HG02884 (cell line): ENCODE data around the gene KLF13.

ENCODE experiments used
- ATAC-seq: cut with Tn5 transposase; IDR thresholded peaks from one replicate; pipeline ENCODE4 v1.9.1; 2021; ENCODE audit warnings: mild to moderate bottlenecking, moderate library complexity; ENCODE audit not compliant: unreplicated experiment

KLF13 gene

DNA sequence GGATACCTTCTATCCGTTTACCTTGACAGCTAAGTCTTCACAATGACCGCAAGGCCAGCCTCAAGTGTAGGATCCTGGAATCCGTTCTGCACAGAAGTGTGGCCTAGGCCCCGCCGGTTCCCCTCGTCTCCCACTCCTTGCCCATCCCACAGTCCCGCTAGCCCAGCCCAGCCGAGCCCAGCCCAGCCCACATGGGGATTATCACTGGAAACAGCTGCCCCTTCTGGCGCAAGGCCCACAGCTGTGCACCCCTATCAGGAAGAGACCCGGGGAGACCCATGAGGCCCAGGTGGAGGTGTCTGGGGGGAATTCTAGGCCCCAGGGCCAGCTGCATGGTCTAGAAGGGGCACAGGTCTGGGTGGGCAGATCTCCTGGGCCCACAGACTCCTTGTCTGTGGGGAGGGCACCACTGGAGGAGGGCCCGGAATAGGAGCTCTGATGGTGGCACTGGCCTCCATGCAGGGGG, 27.9 kb upstream of the KLF13 start:
- ATAC-seq, result no peak

DNA sequence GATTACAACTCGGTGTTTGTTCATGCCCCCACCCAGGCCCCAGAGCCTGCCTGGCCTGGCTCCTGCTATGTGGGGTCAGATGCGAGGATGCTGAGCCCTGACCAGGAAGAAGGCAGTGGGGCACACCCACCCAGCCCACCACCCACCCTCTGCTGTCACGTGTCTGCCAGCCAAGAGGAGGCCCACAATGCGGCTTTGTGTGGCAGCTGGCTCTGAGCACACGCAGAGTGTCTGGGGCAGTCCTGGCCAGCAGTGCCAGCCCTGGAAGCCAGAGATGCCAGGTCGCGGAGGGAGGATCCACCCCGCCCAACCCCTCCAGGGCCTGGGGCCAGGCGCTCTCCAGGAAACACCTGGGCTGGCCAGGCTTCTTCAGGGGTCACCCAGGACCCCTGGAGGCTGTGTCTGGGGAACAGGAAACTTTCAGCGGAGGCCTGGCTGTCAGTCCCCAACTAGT, 26.4 kb upstream of the KLF13 start:
- no peak for ATAC-seq

DNA sequence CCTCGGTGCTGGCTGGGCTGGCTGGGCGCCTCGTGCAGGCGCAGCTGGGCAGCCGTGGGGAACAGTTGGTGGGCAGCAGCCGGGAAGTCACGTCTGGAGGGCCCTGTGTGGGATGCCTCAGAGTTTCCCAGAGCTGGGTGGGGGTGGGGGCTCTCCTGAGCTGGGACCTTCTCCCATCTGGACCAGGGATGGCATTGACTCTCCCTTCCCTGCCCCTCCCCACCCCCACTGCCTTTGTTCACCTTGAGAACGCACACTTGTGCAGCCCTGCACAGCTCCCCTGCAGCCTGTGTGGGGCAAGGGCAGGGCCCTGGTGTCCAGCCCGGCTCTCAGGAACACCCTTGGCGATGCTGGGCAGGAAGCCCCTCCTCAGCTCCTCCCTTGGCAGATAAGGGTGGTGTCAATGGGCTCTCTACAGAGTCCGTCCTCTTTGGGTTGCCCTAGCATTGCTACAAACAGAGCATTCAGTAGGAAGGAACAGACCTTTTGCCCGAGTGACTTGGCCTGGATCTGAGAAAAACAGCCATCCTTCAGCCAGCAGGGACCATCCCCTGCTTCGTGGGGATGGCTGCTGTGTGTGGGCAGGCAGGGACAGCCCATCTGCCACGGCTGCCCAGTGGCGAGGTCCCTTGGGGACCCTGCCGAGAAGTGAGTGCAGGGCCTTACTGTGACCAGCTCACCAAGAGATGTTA, 25.5 kb upstream of the KLF13 start:
- no peak for ATAC-seq

DNA sequence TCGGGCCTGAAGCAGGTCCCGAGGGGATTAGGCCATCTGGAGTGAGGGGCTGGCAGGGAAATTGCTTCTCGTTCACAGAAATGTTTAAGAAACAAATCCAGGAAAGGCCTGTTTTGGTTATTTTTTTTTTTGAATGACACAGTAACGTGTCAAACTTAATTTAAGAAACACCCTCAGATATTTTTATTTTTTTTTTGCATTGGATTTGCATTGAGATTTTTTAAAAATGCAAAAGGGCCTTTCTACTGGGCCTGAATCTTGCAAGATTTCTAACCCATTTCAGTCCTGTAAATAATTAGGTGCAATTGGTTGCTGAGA, 25.0 kb upstream of the KLF13 start:
- no peak for ATAC-seq

DNA sequence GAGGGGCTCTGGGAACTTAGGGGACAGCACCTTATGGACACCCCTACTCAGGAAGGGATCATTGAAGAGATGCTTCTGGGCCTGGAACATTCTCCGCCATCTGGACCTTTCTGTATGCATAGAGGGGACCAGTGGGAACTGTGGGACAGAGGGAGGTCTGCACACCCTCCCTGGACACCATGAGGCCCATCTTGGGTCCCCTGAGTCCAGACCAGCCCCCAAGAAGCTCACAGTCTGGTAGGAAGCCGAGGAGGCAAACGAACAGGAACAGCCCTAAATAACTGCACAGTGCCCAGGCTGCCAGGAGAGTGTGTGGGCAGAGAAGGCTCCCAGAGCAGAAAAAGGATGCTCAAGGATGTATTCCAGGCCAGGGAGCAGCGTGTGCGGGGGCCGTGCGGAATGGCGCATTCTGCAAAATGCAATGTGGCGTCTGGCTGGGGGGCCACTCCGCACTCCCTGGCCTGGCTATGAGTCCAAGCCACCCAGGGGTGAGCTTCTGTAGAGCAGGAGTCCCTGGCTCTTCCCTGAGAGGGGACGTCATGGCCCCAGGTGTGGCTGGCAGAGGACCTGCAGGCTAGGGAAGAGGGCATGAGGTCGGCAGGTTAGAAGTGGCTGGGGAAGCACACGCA, 24.5 kb upstream of the KLF13 start:
- ATAC-seq, result no peak

DNA sequence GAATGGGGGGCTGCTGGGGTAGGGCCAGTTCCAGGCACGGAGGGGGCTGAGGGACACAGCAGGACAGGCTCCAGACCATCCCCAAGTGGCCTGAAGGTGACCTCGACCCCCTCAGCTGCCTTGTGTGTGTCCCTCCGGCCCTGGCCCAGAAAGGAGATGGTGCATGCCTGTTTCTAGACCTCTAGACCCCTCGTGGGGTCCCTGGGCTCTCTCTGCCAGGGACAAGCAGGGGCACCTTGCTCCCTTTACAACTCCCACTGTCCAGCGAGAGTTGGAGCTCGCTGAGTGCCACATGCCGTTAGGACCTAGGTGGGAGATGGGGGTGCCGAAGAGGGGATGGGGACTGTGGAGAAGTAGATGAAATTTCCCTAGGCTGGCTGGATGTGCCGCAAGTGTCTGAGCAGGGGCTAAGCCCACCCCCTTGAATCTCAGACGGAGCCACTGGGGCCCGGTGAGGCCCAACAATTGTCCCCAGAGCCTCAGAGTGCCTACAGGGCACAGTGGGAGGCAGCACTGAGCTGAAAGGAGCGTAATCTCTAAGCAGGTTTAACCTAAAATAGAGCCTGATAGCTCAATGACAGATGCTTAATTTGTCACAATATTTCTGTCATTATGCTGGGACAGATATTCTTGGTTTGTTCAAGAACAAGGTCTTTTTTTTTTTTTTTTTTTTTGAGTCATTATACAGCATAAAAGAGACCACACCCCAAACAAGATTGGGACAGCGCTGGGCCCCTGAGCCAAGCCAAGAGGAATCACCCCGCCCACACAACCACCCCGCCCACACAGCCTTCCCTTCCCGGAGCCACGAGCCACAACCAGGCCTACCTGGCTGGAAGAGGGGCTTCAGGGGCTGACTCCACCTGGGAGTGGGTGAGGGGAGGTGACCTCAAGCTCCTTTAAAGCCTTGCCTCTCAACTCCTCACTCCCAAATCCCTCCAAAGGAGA, 23.6 kb upstream of the KLF13 start:
- no peak for ATAC-seq

DNA sequence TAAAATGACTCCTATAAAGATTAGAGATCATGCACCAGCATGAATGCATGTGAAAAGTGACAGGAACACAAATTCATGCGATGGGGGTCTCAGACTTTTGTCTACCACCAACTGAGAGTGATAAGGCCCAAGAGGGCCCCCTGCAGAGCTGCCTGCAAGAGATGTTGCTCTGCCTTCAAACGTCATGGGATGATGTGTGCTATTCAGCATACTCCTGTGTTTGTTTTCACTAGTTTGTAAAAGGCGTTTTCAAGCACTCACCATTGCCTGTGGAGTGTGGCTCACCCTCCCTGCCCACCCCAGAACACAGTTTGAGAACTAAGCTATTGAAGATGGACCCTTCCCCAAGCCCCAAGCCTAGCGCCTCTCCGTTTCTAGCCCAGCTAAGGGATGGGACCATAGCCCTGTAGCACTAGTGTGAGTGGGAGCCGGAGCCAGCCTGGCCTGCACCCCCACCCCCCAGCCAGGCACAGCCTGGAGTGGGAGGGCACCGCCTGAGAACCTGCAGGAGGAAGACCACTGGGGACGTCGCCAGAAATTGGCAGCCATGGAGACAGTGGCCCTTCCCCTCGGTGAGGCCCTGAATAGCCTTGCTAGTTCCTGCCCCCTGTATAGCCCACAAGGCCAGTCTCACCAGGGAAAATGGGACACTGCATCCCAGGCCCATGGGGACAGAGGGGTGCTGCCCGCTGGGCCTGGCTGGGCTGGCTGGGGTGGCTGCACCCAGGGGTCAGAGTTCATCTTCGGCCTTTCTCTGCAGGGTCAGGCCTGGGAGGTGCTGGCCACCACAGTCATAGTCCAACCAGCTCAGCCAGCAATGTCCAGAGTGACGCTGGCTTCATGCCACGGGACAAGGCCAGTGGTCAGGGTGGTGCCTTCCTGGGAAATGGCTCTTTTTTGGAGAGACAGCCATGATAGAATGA, 22.6 kb upstream of the KLF13 start:
- ATAC-seq, result no peak

DNA sequence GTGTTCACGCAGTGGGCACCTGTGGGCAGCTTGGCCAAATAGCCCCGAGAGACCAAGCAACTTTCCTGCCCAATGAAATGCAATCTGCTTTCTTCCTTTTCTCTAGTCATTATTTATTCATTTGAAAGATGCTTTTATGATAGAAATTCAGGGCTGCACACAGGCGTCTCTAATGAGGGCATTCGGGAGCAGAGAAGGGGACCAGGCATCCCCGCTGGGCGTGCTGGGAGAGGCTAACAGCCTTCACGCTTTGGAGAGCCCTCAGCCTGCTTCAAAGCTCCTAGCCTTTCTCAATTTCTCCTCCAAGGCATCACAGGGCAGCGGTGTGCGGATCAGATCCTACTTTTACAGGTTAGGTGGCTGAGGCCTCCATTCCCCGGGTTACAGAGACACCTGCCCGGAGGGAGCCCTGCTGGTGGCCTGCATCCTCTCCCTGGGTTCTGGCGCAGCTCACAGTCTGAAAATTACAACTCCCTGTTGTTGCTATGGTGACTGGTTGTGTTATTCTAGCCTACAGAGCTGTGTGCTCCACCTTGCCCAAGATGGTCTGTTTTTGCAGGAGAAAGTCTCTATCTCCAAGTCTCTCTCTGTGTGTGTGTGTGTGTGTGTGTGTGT, 21.8 kb upstream of the KLF13 start:
- no peak for ATAC-seq

DNA sequence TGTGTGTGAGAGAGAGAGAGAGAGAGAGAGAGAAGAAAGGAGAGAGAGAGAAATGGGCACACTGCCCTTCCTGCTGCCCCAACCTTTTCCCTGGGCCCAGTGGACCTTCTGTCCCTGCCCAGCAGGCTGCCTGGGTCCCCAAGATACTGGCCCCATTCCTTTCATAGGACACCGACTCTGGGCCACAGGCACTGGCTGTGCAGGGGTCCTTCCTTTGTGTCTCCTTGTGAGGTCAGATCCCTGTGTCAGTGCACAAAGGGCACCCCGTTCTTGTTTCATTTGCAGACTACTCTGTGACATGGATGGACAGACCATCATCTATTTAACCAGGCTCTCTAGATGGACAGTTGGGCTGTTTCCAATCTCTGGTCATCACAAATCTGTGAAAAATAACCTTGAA, 21.3 kb upstream of the KLF13 start:
- ATAC-seq, result no peak

DNA sequence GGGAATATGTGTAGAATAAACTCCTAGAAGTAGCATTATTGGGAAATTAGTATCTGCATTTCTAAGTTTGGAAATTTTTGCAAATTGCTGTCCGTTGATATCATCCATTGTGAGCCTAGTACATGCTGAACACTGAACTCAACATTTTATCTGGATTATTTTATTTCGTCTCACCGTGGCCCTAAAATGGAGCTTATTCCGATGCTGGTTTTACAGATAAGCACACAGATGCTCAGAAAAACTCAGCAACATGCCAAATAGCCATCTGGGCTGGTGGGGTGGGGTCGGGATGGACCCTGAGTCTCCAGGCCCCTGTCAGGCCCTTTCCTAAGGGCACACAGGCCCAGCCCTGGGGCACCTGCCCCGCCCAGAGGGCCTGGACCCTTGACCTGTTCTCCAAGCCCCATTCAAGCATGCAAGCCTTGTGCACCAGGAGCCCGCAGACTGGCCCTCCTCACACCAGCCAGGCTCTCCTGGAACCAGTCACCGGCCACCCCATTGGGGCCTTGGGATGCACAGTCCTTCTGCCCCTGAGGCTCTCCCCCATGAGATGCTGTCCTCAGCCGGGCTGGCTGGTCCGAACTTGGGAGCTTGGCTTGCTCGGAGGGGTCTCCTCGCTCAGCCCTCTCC, 20.7 kb upstream of the KLF13 start:
- no peak for ATAC-seq

DNA sequence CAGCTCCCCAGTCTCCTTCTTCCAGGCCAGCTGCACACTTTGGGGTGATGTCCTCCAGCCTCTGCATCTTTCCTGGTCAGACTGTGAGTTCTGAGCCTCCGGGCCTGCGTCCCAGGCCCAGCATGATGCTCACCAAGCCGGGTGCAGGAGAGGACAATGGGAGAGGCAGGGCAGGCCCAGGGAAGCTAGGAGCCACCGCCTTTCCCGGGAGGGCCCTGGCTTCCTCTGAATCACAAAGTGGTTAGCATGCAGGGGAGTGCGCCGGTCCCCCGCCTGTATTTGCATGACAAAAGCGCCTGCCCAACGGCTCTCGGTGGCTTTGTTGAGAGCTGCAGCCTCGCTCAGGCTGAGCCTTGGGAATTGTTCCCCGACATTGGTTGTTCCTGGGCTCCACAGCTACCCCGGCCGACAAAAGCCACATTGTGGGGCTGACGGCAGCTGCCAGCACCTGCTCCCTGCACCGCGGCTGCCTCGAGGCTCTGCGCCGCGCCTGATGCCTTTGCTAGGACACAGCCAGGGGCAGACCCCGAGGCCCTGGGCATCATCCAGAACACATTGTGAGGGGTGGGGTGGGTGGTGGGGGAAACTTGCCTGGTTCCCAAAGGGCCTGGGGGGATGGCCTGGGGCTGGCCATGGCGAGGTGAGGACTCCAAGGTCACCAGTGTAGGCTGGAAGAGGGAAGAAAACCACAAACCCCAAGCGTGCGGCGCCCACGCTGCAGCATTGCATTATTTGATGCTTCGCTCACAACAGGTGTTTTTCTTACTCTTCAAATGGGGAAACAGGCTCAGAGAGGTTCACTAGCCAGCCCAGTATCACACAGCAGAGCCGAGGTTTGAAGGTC, 20.0 kb upstream of the KLF13 start:
- no peak for ATAC-seq

DNA sequence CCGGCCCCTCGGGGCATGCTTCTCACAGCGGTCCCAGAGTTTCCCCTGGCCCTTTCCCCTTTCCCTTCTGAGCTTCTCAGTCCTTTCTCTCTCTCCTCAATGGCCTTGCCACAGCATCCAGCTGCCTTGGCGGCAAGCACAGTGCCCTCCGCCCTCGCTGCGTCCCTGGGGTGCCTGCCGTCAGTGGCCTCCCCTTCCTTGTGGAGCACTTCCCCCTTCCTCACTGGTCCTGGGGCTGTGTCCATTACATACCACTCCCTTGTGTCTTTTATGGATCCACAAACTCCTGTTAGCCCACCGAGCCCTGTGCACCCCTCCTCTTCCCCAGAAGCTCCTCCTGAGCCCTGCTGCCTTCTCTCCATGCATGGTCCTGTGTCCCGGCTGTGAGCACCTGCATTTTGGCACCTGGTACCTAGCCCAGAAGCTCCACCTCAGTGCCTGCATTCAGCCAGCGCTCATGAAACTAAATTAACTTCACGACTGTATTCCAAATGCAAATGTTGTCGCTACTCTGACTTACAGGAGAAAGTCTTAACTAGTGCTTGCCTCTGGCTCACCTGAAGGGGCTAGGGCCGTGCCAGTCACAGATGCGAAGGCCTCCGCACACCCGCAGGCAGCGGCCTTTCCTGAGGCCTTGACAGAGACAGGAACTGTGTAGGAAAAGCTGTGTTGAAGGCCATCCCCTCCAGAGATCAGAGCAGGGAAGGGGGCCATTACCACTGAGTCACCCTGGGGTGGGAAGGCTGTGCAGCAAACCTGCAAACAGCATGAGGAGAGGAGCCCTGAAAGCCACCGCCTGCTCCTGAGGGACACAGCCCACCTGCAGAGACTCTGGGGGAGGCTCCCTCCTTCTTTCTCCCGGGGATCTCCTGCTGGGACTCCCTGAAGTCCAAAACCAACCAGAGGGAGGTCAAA, 19.1 kb upstream of the KLF13 start:
- ATAC-seq, result no peak

DNA sequence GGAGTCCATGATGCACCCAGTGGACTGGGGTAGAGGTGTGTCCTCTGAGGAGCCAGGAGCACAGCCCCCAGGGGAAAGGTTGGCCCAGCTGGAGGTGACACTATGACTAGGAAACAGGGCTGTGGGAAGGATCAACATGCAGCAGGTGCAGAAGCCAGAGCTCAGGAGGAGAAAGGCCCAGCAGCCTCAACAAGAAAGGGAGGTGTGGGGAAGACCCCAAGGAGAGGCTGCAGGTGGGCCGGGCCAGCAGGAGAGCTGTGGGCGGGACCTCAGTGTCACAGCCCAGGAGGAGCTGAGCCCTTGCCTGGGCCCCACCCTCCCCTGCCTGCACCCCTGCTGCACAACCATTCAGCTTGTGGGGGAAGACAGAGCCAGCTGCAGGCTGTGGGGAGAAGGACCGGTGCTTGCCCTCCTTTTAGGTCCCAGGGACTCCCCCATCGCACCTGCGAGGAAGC, 18.4 kb upstream of the KLF13 start:
- ATAC-seq, result no peak

DNA sequence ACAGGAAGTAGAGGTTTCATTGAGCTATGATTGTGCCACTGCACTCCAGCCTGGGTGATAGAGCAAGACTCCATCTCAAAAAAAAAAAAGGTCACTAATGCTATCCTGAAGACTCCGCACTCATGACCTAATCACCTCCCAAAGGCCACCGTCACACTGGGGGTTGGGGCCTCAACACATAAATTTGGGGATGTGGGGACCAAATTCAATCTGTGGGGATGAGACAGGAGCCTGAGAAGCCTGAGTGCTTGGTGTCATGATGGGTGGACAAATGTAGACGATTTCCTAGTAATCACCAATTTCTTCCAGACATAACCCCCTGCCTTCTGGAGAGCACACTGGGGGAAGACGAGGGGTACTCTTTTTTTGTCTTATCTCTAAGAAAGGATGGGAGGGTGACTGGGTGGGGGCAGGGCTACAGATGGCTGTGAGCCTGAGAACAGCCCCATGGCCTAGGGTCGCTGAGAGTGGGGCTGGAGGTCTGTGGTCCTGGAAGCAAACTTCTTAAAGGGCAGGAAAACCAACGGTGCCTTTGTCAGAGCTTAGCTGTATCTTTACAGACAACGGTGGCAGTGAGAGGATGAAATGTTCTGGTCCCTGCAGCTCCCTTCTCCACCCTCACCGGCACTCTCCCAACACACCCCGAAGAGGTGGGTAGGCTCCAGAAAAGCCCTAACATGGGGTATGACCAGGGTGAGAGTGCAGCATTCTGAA, 16.6 kb upstream of the KLF13 start:
- ATAC-seq, result no peak

DNA sequence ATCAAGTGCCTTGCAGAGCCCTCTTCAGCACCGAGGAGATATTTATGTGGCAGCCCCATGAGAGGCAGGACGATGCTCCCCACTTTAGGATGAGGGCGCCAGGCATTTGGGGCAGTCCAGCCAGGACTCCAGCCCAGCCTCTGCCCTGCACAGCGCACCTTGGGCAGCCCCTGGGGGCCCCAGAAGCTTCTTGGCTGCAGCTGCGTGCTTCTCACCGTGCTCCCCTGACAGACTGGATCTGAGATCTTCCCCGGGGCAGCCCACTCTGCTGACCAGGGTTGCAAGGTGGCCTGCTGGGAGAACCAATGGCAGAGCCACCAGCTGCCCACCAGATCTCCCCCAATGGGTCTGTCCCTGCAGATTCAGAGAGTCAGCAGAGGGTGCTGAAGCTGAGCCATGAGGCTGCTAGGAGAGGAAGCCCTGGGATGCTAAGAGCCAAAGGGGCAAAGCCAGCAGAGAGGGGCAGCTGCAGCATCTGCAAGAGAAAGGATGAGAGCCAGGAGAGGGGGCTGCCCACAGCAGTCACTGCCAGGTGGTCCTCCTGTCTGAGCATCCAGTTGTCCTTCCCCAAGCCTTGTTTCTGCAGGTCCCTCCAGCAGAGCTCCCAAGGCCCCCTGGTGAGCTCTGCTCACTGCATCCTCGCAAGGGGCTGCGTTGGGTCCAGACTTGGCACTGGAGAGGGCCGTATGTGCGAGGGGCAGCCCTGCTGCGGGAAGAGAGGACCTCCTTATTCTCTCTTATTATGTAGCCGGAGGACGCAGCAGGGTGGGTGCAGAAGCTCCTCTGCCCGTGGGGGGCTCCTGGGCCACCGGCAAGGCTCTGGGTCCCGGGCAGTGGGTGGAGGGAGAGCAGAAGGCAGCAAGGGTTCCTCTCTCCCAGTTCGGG, 14.7 kb upstream of the KLF13 start:
- ATAC-seq, result no peak

DNA sequence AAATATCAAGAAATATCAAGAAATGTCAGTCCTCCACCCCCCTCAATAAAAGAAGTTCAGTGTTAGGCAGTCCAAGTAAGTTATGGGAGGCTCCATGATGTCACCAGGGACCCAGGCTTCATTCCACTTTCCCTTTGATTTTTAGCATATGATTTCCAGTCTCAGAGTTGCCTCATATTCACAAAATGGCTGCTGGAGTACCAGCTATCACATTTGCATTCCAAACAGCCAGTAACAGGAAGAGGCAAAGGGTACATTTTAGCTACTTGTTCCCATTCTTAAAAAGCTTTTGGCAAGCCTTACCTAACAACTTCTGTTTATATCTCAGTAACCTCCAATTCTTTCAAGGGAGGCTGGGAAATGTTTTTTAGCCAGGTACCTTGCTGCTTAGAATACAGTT, 13.4 kb upstream of the KLF13 start:
- no peak for ATAC-seq
